Left renal cortex interstitium (tissue), 4 donors: ENCODE results near the gene TRAPPC2L. TPM values are rescaled to one million over a fixed set of nuclear protein-coding genes. Genes with fewer than 3 reads are reported as not detected.

Experiments
- DNase-seq, 4 donors: peaks; one replicate each; pipeline ENCODE4 v3.0.0-alpha.2; 2013; ENCODE audit warnings: low read depth in 4 of 4, low spot score in 2 of 4, missing footprints in 1 of 4
- polyA plus RNA-seq, 4 donors: library from polyadenylated mRNA; unstranded; fragments of 120-200 nt; gene quantifications; one replicate each; pipeline ENCODE4 v1.2.1, GENCODE V29; 2013; ENCODE audit not compliant: insufficient read length in 4 of 4

Gene TRAPPC2L
- polyA plus RNA-seq, 4 donors, result 76.5 to 85.0 (median 80.5) TPM

DNA sequence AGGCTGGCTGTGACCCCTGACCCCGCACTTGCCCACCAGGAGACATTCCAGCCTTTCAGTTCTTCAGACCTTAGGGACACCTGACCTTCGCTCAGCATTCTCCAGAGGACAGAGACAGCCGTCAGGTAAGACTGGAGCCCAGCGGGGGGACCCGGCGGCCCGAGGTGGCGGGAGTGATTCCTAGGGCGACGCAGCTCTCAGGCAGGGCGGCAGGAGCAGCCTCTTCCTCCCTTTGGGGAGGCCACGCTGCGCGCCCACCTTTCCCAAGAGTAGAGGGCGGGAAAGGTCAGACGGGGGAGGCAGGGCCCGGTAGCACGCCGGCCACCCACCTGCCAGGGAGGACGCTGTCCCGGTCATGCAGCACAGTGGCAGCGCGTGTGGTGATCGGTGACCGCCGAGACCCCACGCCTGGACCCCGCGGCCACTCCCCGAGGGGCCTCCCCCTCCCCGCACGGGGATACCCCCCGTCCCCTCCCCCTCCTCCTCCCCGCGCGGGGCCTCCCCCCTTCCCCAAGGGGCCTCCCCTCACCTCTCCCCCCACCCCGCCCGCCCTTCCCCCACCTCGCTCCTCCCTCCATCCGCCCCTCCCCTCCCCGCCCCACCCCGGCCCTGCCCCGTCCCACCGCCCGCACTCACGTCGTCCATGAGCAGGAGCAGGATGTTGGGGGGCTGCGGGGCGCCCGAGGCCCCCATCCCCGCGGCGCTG, 652 bp upstream of the TRAPPC2L start:
- DNase-seq, result no peak

DNA sequence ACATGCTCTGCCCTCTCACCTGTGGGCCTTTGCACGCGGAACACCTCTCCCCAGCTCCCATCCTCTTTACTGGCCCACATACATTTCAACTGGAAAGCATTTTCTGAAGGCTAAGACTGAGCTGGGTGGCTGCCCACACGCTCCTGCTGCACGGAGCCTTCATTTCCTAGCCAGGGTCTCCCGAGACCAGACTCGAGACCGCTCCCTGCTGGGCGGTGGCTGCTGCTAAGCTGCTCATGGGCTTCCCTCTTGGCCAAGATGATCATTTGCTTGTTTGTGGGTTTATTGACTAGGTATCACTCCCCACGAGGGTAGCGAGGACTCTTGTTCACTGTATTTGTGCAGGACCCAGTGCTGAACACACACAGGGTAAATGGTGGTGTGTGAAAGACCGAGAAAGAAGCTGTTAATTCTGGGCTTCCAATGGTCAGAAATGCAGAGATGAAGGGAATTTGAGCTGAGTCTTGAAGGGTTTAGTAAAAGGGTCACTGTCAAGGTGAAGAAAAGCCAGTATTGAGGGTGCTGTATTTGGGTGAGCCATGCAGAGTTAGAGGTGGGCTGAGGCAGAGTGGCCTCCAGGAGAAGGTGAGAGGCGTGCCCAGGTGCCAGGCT, 907 bp downstream of the TRAPPC2L start:
- peak in 1 of 4 donors; percentile 55 for DNase-seq

DNA sequence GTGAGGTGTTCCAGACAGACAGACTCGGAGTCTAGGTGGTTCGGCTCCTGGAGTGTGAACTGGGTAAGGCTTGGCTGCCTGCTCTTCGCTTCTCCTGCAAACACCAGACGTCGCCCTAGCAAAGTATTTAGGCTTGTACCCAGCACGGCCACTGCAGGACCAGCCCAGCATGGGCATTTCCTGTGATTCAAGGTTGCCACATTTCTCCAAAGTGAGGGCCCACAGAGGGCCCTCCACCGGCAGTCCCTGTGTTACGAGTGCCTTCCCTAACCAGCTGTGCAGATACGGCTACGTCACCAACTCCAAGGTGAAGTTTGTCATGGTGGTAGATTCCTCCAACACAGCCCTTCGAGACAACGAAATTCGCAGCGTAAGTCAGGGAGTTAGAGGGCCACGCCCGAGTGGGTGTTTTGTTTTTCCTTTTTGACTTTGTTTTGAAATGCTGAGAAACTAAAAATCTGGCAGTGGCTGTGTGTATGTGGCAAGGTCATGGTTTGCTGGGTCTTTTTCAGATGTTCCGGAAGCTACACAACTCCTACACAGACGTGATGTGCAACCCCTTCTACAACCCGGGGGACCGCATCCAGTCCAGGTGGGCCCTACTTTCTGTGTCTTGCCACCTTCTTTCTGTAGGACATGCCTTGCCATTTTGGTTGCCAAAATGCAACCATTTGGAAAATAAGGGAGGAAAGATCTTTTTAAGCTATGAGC, 2.6 kb downstream of the TRAPPC2L start:
- DNase-seq, result no peak

DNA sequence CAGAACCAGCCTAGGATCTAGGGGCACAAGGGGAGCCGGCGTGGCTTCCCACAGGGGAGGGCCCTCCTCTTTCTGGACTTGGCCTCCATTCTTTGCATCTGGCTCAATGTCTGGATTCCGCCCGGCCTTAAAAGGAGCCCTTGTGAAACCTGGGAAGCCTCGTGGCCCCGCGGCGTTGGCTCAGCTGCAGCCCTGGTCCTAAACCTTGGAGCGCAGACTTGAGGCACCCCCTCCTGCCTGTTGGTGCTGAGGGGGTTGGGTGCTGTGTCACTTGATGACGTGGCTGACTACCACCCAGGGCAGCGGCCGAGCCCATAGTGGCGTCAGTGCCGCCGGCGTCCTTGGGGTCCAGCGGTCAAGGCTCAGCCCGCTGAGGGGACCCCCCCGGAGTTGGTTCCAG, 4.4 kb downstream of the TRAPPC2L start:
- no peak for DNase-seq

DNA sequence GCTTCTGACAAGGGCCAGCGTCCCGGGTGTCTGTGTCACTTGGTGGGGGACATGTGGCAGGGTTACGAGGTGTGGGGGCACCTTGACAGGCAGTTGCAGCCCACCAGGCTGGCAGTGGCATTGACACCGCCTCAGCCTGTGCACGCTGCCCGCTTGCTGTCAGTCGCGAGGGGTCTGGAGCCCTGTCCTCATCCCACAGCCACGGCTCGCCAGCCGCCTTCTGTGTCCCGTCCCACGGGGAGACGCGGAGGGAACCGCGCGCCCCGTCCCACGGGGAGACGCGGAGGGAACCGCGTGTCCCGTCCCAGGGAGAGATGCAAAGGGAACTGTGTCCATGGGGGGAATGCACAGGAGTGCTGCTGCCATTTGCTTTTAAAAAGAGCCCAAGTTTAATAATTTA, 6.0 kb downstream of the TRAPPC2L start:
- DNase-seq, result no peak

DNA sequence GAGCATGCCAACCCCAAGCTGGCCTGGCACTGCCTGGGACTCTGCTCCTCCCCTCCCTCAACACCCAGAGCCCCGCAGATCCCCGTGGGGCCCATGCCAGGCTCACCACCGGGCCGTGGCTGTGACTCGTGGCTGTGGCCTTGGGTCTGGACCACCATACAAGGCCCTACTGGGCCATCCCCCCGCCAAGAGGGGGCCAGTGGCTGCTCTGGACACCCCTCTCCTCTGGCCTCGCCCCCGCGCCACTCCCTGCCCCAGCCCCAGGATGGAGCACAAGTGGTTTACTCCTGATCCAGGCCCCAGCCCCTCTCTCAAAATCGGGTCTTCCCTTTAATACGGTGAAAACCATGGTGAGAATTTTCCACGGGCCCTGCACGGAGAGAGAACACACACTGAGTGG, 6.5 kb downstream of the TRAPPC2L start:
- no peak for DNase-seq

DNA sequence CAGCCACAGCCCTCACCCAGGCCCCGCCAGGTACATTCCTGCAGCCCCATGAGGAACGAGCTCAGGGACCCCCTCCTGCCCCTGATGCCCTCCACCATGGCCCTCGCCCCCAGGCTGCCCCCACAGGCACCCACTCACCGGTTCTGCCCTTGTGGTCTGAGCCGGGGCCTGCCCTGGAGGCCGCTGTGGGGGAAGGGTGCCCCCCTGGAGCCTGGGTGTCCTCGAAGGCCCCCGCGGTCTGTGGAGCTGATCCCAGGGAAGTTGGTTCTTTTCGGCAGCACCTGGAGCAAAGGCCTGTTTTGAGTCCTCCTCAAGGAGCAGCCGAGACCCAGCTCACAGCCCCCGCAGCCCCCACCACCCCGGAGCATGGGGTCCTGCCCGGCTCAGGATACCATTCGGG, 7.2 kb downstream of the TRAPPC2L start:
- DNase-seq, result no peak

DNA sequence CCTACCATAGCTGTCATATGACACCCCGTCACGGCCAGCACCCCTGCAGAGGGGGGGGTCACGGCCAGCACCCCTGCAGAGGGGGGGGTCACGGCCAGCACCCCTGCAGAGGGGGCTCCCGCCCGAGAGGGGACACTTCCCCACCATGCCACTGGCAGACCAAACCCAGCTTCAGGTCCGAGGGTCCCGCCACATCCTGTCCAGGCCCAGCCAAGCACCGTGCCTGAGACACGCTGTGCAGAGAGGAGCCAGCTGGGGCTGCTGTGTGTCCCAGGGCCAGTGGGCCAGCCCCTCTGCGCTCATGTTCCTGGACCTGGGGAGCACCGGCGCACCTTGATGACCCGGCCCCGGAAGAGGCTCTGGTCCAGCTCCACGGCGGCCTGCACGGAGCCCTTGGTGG, 7.6 kb downstream of the TRAPPC2L start:
- no peak for DNase-seq

DNA sequence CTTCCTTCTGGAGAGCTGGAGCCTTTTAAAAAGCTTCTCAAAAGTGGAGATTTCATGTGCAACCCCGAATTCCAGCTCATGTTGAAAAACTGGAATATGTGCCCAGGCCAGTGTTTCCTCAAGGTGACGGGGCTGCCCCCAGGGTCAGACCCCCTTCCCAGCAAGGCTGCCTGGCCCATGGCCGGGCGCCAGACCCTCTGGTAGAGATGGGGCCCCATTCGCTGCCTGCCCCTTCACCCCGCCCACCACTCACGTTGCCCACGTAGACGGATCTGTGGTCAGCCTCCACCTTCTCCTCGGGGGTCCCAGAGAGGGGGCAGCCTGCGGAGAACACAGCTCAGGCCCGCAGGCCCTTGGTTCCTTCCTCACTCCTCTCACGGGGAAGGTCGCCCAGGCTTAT, 8.4 kb downstream of the TRAPPC2L start:
- no peak for DNase-seq

DNA sequence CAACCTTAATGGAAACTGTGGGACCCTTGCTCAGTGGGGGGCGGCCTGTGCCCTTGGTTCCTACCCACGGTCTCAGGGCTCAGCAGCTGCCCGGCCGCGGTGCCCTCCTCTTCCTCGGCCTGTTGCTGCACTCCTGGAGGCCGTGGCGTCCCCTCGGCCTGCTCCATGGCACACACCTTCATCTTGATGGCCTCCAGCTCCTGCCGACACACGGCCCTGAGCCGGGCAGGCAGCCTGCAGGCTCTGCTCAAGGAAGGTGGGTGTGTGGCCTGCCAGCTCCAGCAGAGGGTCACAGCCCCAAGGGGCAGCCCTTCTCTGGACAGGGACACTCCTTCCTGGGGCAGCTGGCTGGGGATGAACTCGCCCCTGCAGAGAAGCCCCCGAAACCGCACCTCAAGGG, 8.8 kb downstream of the TRAPPC2L start:
- no peak for DNase-seq

DNA sequence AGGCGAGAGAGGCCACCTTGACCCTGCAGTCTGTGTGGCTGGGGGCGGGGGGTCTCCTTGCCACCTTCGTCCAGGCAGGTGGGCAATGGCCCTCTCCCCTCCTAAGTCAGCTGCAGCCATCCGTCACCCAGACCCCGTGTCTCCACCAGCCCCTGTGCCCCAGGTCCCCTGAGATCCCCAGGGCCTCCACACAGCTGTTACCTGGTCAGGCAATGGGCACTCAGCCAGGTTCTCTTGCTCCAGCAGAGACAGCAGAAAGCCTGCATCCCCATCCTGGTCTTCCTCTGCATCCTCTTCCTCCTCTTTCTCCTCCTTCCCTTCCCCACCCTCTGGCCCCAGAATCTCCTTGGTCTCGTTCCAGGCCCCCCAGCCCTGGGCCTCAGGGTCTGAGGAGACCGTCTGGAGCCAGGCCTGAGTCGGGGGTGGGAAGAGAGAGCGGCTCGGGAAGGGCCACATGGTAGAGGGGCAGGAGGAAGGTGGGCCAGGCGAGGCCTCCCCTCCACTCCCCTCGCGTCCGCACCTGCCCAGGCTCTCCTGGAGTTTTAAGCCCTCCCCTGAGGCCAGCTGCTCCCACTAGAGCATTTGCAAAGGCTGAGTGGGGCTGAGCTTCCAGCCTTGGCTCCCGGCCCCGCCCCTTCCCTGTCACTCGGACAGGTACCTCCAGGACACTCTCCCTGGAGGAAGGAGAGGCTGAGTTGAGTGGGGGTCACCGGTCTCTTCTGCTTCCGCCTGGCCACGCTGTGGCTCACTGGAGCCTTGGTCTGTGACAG, 9.4 kb downstream of the TRAPPC2L start, which contains the start of gene PABPN1L:
Gene PABPN1L, minus strand, starts transcription at position 510 of the 770 bp plus-strand sequence. Its CDS starts 54 bp downstream, at position 456.
- no peak for DNase-seq

DNA sequence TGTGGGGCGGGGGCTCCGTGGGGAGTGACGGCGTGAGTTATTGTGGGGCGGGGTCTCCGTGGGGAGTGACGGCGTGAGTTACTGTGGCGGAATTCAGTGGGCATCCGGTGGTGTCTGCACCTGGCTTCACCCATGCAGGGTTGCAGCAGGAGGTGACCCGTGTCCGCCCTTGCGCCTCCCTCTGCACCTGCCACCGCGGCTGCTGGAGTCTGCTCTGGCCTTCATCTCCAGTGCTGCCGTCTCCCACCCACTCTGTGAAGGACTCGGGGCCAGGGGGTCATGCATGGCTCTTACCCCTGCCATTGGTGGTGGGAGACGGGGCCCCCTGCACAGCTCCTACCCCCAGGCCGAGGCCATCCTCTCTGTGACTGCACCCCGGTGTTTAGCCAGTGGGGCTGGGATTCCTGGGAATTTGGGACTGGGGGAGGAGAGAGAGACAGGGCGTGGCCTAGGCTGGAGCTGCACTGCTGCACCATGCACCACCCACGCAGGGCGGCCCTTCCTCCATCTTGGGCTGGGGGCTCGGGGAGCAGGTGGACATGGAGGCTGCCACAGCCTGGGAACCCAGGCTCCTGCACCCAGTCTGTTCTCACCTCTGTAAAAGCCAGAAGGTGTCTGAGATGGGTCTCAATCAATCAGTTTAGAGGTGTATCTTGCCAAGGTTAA, 10.8 kb downstream of the TRAPPC2L start:
- DNase-seq, result no peak

DNA sequence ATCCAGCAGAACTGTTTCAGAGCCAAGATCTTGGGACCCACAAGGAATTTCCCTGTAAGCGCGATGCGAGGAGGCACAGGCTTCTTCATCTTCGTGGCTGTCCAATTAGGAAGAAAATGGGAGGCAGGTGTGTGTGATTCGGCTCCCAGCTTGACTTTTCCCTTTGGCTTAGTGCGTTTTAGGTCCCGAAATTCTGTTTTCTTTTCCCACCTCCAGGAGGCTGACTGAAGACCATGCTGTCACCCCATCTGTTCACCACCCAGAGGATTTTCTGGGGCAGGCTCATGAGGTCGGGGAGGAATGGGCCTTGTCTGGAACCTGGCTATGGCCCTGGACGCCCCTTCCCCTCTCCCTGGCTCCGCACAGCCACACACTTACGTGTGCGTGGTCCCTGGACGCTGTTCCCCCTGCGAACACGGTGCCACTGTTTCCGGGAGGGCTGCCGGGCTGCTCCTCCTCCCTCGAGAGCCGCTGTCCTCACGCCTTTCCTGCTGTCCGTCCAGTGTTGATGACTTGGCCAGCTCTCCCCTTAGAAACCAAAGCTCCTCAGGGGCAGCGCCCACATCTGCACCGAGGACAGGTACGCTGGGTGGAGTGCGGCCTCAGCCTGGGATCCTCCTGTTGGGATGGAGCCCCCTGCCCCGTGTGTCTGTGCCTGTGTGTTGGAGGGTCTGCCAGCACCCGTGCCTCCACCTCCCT, 12.2 kb downstream of the TRAPPC2L start:
- DNase-seq, result no peak

DNA sequence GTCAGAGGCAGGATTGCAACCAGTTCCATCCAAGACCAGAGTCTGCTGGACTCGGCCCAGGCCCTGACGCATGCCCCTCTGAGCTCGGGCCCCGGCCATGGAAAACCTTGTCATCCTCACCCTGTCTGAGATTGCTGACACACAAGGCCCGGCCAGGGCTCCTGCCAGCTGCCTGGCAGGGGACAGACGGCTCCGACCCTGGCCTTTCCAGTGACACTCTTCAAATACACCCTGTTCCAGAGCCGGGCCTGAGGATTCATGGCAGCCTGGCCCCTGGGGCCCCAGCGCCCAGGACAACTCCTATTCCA, 12.7 kb downstream of the TRAPPC2L start:
- no peak for DNase-seq

DNA sequence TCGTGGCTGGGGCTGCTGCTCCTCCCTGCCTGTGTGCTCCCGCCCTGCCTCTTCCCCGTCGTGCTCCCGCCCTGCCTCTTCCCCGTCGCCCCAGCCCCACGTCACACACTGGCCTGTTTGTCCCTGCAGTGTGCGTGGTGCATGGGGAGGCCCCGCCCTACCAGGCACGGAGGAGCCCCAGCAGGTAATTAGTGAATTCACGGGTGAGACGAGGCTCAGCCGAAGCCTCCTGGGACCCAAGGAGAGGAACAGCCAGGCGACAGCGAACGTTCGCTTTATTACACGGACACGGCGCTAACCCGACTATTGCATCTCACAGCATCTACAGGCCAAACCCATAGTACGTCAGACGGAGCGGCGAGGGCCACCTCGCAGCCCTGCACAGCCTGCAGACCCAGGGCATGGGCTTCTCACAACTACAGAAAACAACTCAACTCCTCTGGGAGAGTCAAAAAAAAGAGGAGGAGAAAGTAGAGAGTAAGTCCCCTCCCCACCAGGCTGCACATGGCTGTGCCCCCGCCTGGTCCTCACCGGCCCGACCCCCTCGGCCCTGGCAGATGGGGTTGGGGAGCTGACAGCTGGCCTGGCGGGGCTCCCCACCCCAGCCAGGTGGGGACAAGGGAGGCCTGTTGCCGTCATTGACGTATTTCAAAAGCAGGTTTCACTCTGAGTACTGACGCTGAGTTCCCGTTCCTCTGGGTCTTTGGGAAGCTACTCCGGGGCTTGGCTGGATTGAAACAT, 13.9 kb downstream of the TRAPPC2L start:
- DNase-seq, result no peak

DNA sequence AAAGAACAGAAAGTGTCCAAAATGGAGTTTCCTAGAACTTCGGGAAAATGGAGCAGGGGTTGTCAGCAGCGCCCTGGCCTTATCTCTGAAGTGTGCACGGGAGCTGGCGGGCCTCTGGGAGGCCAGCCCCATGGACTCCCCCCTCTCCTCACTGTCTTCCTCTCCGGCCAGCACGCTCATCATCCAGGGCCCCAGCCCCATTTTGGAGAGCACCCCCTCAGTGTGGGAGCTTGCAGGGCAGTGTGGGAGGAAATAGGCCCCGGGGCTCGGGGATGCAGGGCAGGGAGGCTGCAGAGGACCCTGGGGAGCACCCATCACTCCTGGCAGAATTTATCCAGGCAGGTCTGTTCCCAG, 14.4 kb downstream of the TRAPPC2L start:
- no peak for DNase-seq

DNA sequence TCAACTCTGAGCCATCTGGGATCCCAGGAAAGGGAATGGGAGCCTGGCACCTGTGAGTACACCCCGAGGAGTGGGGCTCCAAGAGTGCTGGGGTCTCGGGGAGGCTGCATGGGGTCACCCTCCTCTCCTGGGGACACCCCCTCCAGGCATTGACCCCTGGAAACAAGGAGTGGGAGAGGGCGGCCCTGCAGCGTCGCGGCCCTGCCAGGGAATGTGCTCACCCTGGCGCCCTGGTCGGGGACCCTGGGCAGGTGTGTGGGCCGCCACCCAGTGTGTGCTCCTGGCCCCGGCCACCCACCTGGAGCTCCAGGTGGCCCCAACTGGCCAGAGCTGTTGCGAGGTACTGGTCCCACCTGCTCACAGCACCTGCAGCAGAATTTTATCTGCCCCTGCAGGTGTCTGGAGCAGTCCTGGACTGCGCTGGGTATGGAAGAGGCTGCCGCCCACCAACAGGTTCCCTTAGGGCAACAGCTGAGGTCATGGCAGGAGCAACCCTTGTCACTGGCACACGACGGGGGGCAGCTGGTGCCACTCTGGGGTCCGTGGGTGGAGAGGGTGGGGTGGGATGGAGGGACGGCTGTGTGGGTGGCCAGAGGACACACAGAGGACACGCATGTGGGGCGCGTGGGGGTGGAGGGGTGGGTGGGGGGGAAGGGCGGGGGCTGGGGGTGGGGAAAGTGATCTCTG, 14.9 kb downstream of the TRAPPC2L start:
- DNase-seq, result no peak

DNA sequence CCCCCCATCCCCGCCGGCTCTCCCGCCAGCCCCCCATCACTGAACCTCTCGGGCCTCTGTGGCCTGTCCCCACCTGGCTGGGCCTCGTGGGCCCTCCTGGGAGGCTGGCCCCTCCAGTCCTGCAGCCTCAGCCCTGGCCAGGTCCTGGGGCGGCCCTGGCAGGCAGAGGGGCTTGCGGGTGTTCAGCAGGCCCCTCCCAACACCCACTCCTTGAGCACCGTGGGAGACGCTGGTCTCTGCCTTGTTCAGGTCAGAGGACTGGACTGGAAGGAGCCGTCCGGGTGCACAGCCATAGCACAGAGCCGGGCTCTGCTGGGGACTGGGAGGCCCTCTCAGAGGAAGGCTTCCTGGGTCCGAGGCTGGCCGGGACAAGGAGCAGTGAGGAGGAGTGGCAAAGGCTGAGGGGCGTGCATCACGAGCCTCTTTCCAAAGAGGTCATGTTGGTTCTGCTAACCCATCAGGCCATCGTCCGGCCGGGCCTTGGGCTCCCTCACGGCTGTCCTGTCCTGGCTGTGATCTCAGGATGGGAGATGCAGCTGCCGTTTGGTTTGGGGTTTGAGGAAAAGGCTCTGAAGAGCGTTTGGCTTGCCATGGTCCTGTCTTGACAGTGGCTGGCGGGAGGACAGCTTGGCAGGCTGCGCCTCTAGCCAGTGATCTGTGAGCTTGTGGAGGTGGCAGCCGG, 15.9 kb downstream of the TRAPPC2L start:
- no peak for DNase-seq
